C4-2B (cell line): ENCODE results near the gene EID2B.

Source experiments
- H3K27ac ChIP-seq: fragments of 450-650 bp; 2 replicates; pipeline ENCODE4 v1.5.1; 2017
- ZFX ChIP-seq: fragments of 450-650 bp; IDR thresholded peaks from 2 replicates; pipeline ENCODE4 v1.6.1; 2017
- TF ChIP-seq, protein P1 (sequence below): fragments of 450-650 bp; conservative IDR thresholded peaks from 2 replicates; pipeline ENCODE4 v1.5.1; 2017; ENCODE audit warnings: mild to moderate bottlenecking

EID2B gene

GRCh38 chr19:39516270-39516669, 16.4 kb downstream of the EID2B start:
- TF ChIP-seq, protein P1, sequence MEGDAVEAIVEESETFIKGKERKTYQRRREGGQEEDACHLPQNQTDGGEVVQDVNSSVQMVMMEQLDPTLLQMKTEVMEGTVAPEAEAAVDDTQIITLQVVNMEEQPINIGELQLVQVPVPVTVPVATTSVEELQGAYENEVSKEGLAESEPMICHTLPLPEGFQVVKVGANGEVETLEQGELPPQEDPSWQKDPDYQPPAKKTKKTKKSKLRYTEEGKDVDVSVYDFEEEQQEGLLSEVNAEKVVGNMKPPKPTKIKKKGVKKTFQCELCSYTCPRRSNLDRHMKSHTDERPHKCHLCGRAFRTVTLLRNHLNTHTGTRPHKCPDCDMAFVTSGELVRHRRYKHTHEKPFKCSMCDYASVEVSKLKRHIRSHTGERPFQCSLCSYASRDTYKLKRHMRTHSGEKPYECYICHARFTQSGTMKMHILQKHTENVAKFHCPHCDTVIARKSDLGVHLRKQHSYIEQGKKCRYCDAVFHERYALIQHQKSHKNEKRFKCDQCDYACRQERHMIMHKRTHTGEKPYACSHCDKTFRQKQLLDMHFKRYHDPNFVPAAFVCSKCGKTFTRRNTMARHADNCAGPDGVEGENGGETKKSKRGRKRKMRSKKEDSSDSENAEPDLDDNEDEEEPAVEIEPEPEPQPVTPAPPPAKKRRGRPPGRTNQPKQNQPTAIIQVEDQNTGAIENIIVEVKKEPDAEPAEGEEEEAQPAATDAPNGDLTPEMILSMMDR, result no peak
- TF ChIP-seq ZFX, result no peak
- H3K27ac ChIP-seq, result no peak overlapping the region

DNA sequence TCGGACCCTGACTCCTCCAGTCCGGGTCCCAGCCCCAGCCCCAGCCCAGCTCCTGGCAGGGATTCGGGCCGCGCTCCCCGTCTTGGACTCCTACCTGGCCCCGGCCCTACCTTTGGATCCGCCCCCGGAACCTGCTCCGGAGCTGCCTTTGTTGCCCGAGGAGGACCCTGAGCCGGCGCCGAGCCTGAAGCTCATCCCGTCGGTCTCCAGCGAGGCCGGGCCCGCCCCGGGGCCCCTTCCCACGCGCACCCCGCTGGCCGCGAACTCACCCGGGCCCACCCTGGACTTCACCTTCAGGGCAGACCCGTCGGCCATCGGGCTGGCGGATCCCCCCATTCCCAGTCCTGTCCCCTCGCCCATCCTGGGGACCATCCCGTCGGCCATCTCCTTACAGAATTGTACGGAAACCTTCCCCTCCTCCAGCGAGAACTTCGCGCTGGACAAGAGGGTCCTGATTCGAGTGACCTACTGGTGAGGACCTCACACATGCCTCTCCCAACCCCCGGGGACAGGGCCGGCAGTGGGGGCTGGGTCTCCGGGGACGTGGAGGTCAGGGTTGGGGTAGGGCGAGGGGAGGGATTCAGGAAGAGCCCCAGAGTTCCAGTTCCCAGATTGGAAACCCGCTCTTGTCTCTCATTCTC, 17.0 kb downstream of the EID2B start:
- H3K27ac ChIP-seq, result no peak overlapping the region
- TF ChIP-seq ZFX, result no peak
- TF ChIP-seq, protein P1, result no peak

GRCh38 chr19:39514840-39515550, 17.7 kb downstream of the EID2B start, which contains the start of gene SELENOV:
Gene SELENOV, plus strand, starts transcription at chr19:39515139. Its CDS starts 74 bp downstream, at chr19:39515213.
- TF ChIP-seq, protein P1, result no peak
- TF ChIP-seq ZFX, result no peak
- no peak within 1 kb of the TSS for H3K27ac ChIP-seq

DNA sequence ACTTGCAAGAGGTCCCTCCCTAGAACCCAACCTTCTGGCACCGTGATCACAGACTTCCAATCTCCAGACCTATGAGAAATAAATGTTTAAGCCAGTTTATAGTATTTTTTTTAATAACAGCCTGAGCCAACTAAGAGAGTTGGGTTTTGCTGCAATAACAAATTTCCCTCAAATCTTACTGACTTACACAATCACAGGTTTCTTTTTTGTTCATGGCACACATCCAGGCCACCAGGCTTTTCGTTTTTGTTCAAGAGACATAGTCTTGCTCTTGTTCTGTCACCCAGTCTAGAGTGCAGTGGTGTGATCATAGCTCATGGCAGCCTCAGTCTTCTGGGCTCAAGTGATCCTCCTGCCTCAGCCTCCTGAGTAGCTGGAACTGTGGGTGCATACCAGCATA, 19.7 kb downstream of the EID2B start:
- TF ChIP-seq, protein P1, result no peak
- no peak for TF ChIP-seq ZFX
- no peak overlapping the region for H3K27ac ChIP-seq

GRCh38 chr19:39509233-39509632, 23.4 kb downstream of the EID2B start:
- TF ChIP-seq ZFX, result no peak
- TF ChIP-seq, protein P1, result no peak

DNA sequence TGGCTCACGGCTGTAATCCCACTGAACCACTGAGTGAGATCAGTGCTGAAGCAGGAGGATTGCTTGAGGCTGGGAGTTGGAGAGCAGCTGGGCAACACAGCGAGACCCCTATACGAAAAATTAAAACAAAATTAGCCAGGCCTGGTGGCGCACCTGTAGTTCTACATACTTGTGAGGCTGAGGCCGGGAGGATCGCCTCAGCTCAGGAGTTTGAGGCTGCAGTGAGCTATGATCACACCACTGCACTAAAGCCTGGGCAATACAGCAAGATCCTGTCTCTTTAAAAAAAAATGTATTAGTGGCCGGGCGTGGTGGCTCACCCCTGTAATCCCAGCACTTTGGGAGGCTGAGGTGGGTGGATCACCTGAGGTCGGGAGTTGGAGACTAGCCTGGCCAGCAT, 24.0 kb downstream of the EID2B start:
- TF ChIP-seq, protein P1, result no peak
- no peak for TF ChIP-seq ZFX

More at GRCh38 chr19:39509233-39509632, 23.4 kb downstream of the EID2B start:
- no peak overlapping the region for H3K27ac ChIP-seq

DNA sequence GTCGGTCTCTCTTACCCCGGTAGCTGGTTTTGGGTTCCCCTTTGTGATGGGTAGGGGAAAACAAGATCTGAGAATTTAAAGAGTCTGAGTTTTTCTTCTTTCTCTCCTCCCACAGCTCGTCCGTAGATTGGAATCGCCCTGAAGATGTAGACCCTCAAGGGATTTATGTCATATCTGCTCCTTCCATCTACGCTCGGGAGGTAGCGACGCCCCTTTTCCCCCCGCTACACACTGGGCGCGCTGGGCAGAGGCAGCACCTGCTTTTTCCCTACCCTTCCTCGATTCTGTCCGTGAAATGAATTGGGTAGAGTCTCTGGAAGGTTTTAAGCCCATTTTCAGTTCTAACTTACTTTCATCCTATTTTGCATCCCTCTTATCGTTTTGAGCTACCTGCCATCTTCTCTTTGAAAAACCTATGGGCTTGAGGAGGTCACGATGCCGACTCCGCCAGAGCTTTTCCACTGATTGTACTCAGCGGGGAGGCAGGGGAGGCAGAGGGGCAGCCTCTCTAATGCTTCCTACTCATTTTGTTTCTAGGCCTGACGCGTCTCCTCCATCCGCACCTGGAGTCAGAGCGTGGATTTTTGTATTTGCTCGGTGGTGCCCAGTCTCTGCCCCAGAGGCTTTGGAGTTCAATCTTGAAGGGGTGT, 24.8 kb downstream of the EID2B start:
- H3K27ac ChIP-seq, result peak overlapping the region; percentile 72
- TF ChIP-seq, protein P1, result no peak
- TF ChIP-seq ZFX, result no peak

More for the DNA sequence above, 24.0 kb downstream of the EID2B start:
- H3K27ac ChIP-seq, result no peak overlapping the region
